DMS153 treated with DMSO at 0.1 percent for 48 hours (cell line): ENCODE results near the gene TIE1.

Experiments
- DNase-seq: peaks from one replicate; lab custom pipeline; 2025; ENCODE audit not compliant: unreplicated experiment; lab: John Stamatoyannopoulos, UW

Gene TIE1

GRCh38 chr1:43311521-43311920 is 10.7 kb downstream of the TIE1 start:
- no peak for DNase-seq

DNA sequence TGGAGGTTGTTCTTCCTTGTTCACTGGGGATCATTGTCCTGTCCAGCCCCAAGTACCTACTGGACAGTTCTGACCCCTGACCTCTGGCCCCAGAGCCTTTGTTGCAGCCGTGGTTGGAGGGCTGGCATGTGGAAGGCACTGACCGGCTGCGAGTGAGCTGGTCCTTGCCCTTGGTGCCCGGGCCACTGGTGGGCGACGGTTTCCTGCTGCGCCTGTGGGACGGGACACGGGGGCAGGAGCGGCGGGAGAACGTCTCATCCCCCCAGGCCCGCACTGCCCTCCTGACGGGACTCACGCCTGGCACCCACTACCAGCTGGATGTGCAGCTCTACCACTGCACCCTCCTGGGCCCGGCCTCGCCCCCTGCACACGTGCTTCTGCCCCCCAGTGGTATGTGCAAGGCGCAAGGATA is 11.4 kb downstream of the TIE1 start:
- no peak for DNase-seq

DNA sequence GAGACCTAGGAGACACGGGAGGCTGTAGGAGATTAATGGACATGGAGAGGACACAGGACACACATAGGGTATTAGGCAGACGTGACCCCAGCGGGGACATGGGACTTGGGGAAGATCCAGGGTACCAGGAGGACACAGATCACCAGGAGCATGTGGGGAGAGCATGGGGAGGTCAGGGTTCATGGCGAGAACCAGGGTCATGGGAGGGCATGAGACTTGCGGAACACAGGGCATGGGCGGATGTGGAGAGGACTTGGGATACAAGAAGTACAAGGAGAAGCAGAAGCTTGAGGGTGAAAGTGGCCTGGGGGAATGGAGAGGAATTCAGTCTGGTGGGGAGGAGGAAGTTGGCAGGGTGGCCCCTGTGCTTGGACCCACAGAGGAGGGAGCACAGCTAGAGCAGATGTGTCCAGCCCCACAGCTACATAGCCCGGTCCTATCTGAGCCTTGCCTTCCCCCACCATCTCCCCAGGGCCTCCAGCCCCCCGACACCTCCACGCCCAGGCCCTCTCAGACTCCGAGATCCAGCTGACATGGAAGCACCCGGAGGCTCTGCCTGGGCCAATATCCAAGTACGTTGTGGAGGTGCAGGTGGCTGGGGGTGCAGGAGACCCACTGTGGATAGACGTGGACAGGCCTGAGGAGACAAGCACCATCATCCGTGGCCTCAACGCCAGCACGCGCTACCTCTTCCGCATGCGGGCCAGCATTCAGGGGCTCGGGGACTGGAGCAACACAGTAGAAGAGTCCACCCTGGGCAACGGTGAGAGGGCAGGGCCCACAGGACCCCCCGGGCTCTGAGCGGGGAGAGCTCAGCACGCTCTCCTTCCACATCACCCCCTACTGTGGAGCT is 12.1 kb downstream of the TIE1 start:
- no peak for DNase-seq

- no peak for DNase-seq
These were observed 13.0 kb downstream of the TIE1 start for GRCh38 chr1:43313771-43314170.

DNA sequence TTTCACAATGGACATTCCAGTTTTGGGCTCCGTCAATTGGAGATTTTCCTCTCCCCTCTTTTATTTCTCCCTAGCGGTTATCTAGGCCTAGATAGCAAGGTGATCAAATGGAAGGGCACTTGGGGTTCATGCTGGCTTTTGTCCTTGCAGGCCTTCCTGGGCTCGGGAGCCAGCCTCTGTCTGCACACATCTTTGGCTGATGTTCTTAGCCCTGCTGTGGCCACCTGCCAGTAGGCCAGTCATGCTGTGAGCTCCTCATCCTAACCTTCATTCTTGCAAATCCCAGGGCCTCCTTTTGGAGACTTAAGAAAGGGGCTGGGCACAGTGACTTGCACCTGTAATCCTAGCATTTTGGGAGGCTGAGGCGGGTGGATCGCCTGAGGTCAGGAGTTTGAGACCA is 13.5 kb downstream of the TIE1 start:
- DNase-seq, result no peak

DNA sequence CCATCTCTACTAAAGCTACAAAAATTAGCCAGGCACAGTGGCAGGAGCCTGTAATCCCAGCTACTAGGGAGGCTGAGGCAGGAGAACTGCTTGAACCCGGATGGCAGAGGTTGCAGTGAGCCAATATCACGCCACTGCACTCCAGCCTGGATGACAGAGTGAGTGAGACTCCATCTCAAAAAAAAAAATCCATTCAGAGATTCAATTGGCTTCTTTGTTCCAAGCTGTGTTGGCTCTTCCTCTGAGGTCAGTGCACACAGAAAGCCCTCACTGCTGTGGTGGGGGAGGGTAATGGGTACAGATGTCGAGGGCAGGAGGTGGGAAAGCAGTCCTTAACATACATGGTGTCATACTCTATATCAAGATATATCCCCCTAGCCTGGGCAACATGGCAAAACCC is 14.7 kb downstream of the TIE1 start:
- DNase-seq, result no peak

- DNase-seq, result no peak
These were observed 15.4 kb downstream of the TIE1 start for GRCh38 chr1:43315963-43316737.

DNA sequence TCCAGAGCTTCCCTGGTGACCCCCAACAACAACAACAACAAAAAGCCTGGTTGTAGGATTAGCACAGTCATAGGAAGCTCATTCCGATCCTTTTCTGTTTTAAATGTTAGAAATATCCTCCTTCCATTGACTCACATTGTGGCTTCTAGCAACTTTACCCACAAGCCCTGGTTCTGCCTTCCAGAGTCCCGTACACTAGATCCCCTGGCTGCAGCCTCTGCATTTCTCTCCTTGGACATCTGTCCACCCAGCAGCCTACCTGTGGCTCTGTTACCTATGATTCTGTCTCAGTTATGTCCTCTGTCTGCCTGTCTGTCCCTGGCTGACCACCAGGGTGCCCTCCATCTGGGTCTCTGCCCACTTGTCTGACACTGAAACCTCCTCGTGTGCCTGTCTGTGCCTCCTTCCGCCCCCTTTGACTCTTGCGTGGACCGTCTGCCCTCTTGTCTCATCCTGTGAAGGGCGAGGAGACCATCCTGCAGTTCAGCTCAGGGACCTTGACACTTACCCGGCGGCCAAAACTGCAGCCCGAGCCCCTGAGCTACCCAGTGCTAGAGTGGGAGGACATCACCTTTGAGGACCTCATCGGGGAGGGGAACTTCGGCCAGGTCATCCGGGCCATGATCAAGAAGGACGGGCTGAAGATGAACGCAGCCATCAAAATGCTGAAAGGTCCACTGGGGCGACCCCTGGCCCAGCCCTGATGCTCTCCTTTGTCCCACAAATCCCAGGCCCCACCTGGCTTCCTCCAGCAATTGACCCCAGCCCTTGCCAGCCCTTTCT is 16.1 kb downstream of the TIE1 start:
- no peak for DNase-seq

DNA sequence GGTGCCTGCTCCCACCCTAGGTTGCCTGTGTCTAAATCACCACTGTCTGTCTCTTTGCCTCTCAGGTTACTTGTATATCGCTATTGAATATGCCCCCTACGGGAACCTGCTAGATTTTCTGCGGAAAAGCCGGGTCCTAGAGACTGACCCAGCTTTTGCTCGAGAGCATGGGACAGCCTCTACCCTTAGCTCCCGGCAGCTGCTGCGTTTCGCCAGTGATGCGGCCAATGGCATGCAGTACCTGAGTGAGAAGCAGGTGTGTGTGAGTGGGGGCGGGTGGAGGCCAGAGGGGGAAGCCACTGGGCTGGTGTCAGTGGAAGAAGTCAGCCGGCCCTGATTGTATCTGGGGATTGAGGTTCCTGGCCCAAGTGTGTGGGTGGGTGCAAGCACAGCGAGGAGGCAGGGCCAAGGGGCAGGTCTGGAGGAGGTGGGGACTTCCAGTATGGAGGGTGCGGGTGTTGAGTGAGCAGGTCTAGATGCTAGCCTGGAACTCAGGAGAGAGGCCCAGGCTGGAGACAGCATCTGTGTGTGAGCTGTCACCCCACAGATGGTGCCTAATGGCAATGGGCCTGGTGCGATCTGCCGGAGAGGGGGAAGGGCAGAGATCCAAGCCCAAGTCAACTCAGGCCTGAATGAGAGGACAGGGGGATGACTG is 17.2 kb downstream of the TIE1 start:
- DNase-seq, result no peak

GRCh38 chr1:43318831-43319230 is 18.0 kb downstream of the TIE1 start:
- DNase-seq, result no peak

DNA sequence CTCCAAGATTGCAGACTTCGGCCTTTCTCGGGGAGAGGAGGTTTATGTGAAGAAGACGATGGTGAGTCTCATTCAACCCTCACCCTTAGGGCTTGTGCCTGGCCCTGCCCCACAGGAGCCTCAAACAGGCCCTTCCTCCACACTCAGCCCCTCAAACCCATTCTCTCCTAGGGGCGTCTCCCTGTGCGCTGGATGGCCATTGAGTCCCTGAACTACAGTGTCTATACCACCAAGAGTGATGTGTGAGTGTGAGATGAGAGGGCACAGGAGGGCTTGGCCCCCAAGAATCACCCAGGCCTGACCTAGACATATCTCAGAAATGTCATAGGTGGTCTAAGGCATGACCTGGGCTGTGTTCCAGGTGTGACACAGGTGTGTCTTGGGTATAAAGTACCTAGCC is 18.5 kb downstream of the TIE1 start:
- DNase-seq, result no peak

GRCh38 chr1:43319766-43320165 is 19.0 kb downstream of the TIE1 start:
- no peak for DNase-seq

DNA sequence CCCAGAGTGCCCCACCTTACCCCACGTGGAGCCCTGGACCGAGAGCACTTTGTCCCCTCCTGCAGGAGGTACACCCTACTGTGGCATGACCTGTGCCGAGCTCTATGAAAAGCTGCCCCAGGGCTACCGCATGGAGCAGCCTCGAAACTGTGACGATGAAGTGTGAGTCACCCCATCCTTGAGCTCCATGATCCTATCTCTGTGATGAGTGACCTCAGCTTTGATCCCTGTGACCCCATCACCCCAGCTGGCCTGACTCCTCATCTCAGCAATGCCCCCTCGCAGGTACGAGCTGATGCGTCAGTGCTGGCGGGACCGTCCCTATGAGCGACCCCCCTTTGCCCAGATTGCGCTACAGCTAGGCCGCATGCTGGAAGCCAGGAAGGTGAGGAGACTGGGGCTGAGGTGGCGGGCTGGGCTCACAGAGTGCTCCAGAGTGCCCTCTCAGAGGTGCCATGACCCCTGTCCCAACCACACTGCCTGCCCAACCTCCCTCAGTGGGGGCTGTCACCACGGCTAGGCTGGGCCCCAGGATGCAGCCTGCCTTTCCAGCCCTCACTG is 20.6 kb downstream of the TIE1 start:
- DNase-seq, result no peak

DNA sequence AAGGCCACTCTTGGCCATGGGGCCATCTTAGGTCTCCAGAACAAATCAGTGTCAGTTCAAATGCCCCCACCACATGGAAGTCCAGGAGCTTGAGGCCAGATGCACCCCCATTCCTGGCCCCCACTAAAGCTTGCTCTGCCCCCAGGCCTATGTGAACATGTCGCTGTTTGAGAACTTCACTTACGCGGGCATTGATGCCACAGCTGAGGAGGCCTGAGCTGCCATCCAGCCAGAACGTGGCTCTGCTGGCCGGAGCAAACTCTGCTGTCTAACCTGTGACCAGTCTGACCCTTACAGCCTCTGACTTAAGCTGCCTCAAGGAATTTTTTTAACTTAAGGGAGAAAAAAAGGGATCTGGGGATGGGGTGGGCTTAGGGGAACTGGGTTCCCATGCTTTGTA is 21.7 kb downstream of the TIE1 start:
- no peak for DNase-seq

GRCh38 chr1:43324810-43325209 is 24.0 kb downstream of the TIE1 start:
- no peak for DNase-seq

DNA sequence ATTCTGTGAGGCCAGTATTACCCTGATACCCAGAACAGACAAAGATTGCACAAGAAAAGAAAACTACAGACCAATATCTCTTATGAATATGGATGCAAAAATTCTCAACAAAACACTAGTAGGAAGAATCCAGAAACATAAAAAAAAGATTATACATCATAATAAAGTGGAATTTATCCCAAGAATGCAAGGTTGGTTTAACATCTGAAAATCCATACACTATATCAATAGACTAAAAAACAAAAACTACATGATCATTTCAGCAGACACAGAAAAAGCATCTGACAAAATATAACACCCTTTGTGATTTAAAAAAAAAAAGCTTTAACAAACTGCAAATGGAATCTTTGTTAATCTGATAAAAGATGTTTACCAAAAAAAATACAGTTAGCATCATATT is 24.6 kb downstream of the TIE1 start:
- DNase-seq, result no peak

GRCh38 chr1:43327549-43328292 is 26.9 kb downstream of the TIE1 start:
- no peak for DNase-seq

DNA sequence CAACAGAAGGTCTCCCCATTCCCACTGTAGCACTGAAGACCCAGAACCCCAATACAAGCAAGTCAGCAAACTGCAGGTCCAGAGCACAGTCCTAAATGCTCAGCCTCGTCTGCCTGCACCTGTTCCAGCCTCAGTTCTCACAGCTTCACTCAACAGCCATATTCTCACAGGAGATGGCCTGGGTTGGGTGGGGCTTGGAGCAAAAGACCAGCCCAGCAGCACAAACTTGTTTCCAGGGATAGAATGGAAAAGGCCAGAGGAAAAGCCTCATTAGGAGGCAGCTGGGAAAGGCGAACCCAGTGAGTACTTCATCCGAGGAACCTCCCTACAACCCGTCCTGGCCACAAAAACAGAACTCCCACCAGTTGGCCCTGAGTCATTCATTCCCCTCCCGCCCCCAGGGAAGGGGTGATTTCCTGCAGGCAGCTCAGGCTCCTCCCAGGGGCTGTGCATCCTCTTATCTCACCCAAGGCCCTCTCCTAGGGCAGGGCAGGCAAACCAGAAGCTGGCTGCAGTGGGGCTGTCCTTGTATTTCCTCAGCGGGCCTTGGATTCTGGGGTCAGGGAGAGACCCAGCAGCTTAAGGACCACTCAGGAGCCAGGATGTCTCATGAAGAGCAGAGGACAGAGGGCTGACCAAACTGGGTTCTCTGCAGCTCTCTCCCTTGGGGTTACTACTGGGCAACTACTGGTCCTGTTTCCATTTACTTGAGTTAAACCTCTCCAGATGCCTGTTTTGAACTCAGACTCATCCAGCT is 29.4 kb downstream of the TIE1 start:
- no peak for DNase-seq

DNA sequence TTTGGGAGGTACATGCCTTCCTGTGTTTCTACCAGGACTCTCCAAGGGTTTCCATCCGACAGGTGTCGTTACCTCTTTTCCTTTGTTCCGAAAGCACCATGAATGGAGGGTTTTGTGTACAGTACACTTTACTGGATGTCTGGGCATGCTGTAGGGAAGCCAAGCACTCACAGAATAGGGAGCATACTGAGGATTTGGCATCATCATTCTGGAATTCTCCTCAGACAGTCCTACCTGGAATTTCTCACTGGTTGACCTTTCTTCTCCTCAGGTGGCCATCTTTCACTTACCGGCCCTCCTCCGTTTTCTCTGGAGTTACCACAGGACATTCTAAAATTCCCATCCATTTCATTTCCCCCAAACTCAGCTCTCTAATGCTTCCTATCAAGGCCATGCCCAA is 30.9 kb downstream of the TIE1 start:
- DNase-seq, result peak; percentile 53
